PC-9 (cell line): ENCODE results near the gene TNFRSF12A. TPM values are rescaled to one million over a fixed set of nuclear protein-coding genes. Genes with fewer than 3 reads are reported as not detected.
A peak's percentile ranks its signal among the peaks of the same experiment; 100 is the strongest.

Experiments
- BruUV-seq: library from RNA; stranded (reverse); fragments of 400-500 nt; replicated peaks from 2 replicates; lab custom pipeline; 2021; lab: Mats Ljungman, UMichigan
- CTCF ChIA-PET: fragments of 300-600 bp; sonication (Branson Sonifier 250); formaldehyde crosslinking; loops from one replicate; lab custom pipeline; 2022; ENCODE audit warnings: antibody characterized with exemption; lab: Charles Lee
- POLR2A ChIA-PET: fragments of 300-600 bp; sonication (Branson Sonifier 250); formaldehyde crosslinking; loops from one replicate; lab custom pipeline; 2022; ENCODE audit warnings: antibody characterized with exemption; ENCODE audit not compliant: unreplicated experiment; lab: Charles Lee
- DNase-seq, 2 experiments: peaks; one replicate each; pipeline versions ENCODE4 v3.0.0 to v3.0.0-alpha.2; 2015 to 2022; ENCODE audit warnings: mixed read lengths in 1 of 2
- H2AFZ ChIP-seq: fragments of 200-600 bp; sonication (generic); 2 replicates; pipeline ENCODE4 v1.8.1; 2017; ENCODE audit warnings: antibody characterized with exemption
- H3F3A ChIP-seq: fragments of 200-600 bp; sonication (generic); 2 replicates; pipeline ENCODE4 v1.8.1; 2017; ENCODE audit warnings: antibody characterized with exemption, mild to moderate bottlenecking, low read depth; ENCODE audit not compliant: insufficient read depth
- H3K27ac ChIP-seq: fragments of 200-600 bp; sonication (generic); 2 replicates; pipeline ENCODE4 v1.6.1; 2016; ENCODE audit warnings: mixed run types
- H3K27me3 ChIP-seq: fragments of 200-600 bp; sonication (generic); 2 replicates; pipeline ENCODE4 v1.6.1; 2016; ENCODE audit warnings: low read depth, mixed run types; ENCODE audit not compliant: insufficient read depth
- H3K36me3 ChIP-seq: fragments of 200-600 bp; sonication (generic); 2 replicates; pipeline ENCODE4 v1.6.1; 2016; ENCODE audit warnings: low read depth, mixed run types
- H3K4me1 ChIP-seq: fragments of 200-600 bp; sonication (generic); replicated peaks from 2 replicates; pipeline ENCODE4 v1.6.1; 2016; ENCODE audit warnings: mixed run types; ENCODE audit not compliant: insufficient read depth
- H3K4me2 ChIP-seq: fragments of 200-600 bp; sonication (generic); 2 replicates; pipeline ENCODE4 v1.6.1; 2017; ENCODE audit warnings: mixed run types
- H3K4me3 ChIP-seq: fragments of 200-600 bp; sonication (generic); 2 replicates; pipeline ENCODE4 v1.6.1; 2016; ENCODE audit warnings: mixed run types
- H3K79me2 ChIP-seq: fragments of 200-600 bp; sonication (generic); 2 replicates; pipeline ENCODE4 v1.6.1; 2017; ENCODE audit warnings: low read depth, mixed run types
- H3K9me2 ChIP-seq: fragments of 200-600 bp; sonication (generic); 2 replicates; pipeline ENCODE4 v1.8.1; 2017; ENCODE audit warnings: mild to moderate bottlenecking; ENCODE audit not compliant: insufficient read depth
- H3K9me3 ChIP-seq: fragments of 200-600 bp; sonication (generic); 2 replicates; pipeline ENCODE4 v1.8.1; 2016; ENCODE audit warnings: low read depth; ENCODE audit not compliant: insufficient read depth
- H4K20me1 ChIP-seq: fragments of 200-600 bp; sonication (generic); 2 replicates; pipeline ENCODE4 v1.8.1; 2017; ENCODE audit not compliant: insufficient read depth
- EZH2 ChIP-seq: fragments of 200-600 bp; sonication (generic); IDR thresholded peaks from 2 replicates; pipeline ENCODE4 v1.8.0; 2017; ENCODE audit warnings: antibody characterized with exemption, low read depth
- intact Hi-C: fragments of 100-400 bp; cut with micrococcal nuclease; formaldehyde crosslinking; loops from one replicate; pipeline ENCODE4 v1.10.0; 2022; ENCODE audit not compliant: unreplicated experiment
- total RNA-seq: library from RNA; stranded (reverse); gene quantifications from 2 replicates; pipeline ENCODE4 v1.2.3, GENCODE V29; 2021
- TF ChIP-seq, protein P1 (sequence below): fragments of 200-600 bp; sonication (generic); conservative IDR thresholded peaks from 2 replicates; pipeline ENCODE4 v1.6.1; 2017; ENCODE audit warnings: mixed run types, antibody characterized with exemption, mild to moderate bottlenecking, moderate library complexity

The TNFRSF12A gene
- total RNA-seq, 1 experiment from 2014 or later = 226 TPM

DNA sequence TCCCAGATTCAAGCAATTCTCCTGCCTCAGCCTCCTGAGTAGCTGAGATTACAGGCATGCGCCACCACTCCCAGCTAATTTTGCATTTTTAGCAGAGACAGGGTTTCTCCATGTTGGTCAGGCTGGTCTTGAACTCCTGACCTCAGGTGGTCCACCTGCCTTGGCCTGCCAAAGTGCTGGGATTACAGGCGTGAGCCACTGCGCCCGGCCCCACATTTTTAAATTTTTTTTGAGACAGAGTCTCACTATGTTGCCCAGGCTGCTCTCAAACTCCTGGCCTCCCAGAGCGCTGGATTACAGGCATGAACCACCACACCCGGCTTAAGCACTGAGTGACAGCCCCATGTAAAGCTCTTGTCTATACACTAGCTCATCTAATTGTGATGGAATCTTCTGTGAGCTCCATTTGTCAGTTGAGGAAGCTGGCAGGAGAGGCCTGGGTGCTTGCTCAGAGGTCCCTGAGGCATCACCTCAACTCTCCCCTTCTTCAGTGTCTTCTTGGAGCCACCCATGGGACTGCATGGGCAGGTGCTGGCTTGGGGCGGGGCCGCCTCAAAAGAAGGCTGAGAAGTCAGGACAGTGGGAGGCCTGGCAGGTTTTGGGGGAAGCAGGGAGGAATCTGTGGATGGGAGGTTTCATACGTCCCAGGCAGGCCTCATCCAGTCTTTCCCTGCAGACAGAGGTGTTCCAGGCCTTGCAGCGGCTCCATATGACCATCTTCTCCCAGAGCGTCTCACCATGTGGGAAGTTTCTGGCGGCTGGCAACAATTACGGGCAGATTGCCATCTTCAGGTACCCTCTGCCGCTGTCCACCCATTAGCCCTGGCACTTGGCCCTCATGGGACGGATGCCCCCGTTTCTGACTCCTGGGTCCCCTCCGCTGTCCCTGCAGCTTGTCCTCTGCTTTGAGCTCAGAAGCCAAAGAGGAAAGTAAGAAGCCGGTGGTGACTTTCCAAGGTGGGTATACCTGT, 5.1 kb downstream of the TNFRSF12A start:
- Histone ChIP-seq H3K36me3 (peaks cover 11% of the 10 kb centered on the region), H3K9me3 (no peaks in the 10 kb centered on the region), H3F3A (peaks cover 51% of the 10 kb centered on the region), H3K79me2 (peaks cover 27% of the 10 kb centered on the region), H3K4me3 (no peak overlapping the region; the same call in 1 of the 2 replicates), H3K4me1 (peaks cover 13% of the 10 kb centered on the region), H3K27ac (no peak overlapping the region), H3K27me3 (no peaks in the 10 kb centered on the region), H3K4me2 (peak overlapping the region; percentile 100), H3K9me2 (no peaks in the 10 kb centered on the region), H2AFZ (no peak overlapping the region), H4K20me1 (peaks cover 10% of the 10 kb centered on the region)
- intact Hi-C loops = no loop called here
- ChIA-PET CTCF (interaction anchor here (0.6 to 0.7 kb wide), 6 partner anchors 21 to 158 kb away, joined by 3 to 15 read pairs (median 5); no protein-coding TSS in a partner anchor), POLR2A (interaction anchor here (0.6 to 0.7 kb wide), 2 partner anchors 15 to 1292 kb away, joined by 3 to 24 read pairs; no protein-coding TSS in a partner anchor)
- TF ChIP-seq EZH2 = no peak
- TF ChIP-seq, protein P1, sequence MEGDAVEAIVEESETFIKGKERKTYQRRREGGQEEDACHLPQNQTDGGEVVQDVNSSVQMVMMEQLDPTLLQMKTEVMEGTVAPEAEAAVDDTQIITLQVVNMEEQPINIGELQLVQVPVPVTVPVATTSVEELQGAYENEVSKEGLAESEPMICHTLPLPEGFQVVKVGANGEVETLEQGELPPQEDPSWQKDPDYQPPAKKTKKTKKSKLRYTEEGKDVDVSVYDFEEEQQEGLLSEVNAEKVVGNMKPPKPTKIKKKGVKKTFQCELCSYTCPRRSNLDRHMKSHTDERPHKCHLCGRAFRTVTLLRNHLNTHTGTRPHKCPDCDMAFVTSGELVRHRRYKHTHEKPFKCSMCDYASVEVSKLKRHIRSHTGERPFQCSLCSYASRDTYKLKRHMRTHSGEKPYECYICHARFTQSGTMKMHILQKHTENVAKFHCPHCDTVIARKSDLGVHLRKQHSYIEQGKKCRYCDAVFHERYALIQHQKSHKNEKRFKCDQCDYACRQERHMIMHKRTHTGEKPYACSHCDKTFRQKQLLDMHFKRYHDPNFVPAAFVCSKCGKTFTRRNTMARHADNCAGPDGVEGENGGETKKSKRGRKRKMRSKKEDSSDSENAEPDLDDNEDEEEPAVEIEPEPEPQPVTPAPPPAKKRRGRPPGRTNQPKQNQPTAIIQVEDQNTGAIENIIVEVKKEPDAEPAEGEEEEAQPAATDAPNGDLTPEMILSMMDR = no peak
- DNase-seq = no peak
- no TSS peak for BruUV-seq

DNA sequence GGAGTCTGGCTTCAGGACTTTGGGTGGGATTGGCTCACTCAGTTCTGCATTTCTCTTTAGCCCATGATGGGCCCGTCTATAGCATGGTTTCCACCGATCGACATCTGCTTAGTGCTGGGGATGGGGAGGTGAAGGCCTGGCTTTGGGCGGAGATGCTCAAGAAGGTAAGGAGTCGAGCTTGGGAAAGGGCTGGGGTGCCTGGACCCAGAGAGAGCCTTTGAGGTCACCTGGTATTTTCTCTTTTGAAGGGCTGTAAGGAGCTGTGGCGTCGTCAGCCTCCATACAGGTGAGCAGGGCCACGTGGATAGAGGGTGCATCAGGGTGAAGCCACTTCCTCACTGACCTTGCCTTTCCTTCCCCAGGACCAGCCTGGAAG, 5.8 kb downstream of the TNFRSF12A start:
- POLR2A ChIA-PET = interaction anchor here (0.6 kb wide), 1 partner anchor 15 kb away, joined by 3 read pairs; no protein-coding TSS in a partner anchor
- peaks cover 23% of the 10 kb centered on the region for H3K79me2 ChIP-seq
- H4K20me1 ChIP-seq = peaks cover 10% of the 10 kb centered on the region
- BruUV-seq = no TSS peak
- intact Hi-C loops = no loop called here
- peaks cover 52% of the 10 kb centered on the region for H3F3A ChIP-seq
- H3K4me2 ChIP-seq = no peak overlapping the region
- H2AFZ ChIP-seq = no peak overlapping the region
- H3K4me1 ChIP-seq = peaks cover 16% of the 10 kb centered on the region
- H3K27me3 ChIP-seq = no peaks in the 10 kb centered on the region
- H3K27ac ChIP-seq = no peak overlapping the region
- TF ChIP-seq EZH2 = no peak
- TF ChIP-seq, protein P1 = no peak
- H3K4me3 ChIP-seq = no peak overlapping the region
- H3K9me3 ChIP-seq = no peaks in the 10 kb centered on the region
- no peaks in the 10 kb centered on the region for H3K9me2 ChIP-seq
- no peak for DNase-seq
- peaks cover 11% of the 10 kb centered on the region for H3K36me3 ChIP-seq
- CTCF ChIA-PET = no interaction called here

DNA sequence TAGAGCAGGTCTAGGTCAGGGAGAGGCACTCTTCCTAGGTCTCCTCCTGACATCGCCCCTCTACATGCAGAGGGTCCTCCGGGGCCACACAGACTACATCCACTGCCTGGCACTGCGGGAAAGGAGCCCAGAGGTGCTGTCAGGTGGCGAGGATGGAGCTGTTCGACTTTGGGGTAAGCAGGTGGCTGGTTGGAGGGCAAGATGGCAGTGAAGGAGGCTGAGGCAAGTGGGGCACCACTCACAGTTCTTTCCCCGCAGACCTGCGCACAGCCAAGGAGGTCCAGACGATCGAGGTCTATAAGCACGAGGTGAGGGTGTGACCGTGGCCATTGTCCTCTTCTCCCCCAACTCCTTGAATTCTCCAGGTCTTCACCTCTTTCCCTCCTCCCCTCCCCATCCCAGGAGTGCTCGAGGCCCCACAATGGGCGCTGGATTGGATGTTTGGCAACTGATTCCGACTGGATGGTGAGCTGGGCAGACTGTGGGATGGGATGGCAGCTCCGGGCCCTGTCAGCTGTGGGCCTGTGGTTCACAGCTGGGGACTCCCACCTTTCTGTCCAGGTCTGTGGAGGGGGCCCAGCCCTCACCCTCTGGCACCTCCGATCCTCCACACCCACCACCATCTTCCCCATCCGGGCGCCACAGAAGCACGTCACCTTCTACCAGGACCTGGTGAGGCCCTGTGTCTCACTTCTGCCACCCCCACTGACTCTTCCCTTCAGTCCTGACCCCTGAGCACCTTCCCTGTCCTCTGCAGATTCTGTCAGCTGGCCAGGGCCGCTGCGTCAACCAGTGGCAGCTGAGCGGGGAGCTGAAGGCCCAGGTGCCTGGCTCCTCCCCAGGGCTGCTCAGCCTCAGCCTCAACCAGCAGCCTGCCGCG, 6.7 kb downstream of the TNFRSF12A start:
- Histone ChIP-seq H3K4me1 (peaks cover 25% of the 10 kb centered on the region), H3K27ac (no peak overlapping the region), H2AFZ (no peak overlapping the region), H3K4me2 (no peak overlapping the region), H3K9me3 (no peaks in the 10 kb centered on the region), H3K4me3 (no peak overlapping the region), H3K9me2 (no peaks in the 10 kb centered on the region), H4K20me1 (peaks cover 4% of the 10 kb centered on the region), H3K27me3 (no peaks in the 10 kb centered on the region), H3K36me3 (peaks cover 6% of the 10 kb centered on the region; the same call in 1 of the 2 replicates), H3K79me2 (peaks cover 14% of the 10 kb centered on the region), H3F3A (peaks cover 52% of the 10 kb centered on the region)
- intact Hi-C loops = no loop called here
- TF ChIP-seq, protein P1 = no peak
- no peak for TF ChIP-seq EZH2
- BruUV-seq = no TSS peak
- no peak for DNase-seq
- CTCF ChIA-PET = interaction anchor here (0.6 to 1.5 kb wide), 2 partner anchors 21 kb away, joined by 3 to 6 read pairs; no protein-coding TSS in a partner anchor
- POLR2A ChIA-PET = interaction anchor here (0.5 to 1.9 kb wide), 4 partner anchors 23 to 1214 kb away, joined by 7 to 17 read pairs (median 12); no protein-coding TSS in a partner anchor
